CD4-positive, alpha-beta T cell treated with Interleukin-4 for 4 hours (primary cell): ENCODE data around the gene MAGOHB.
"Not testable (repeated sequence)": the region's sequence is repeated elsewhere in the genome, so short reads cannot be mapped to it uniquely, and the experiment has no call there.

Source experiments
- DNase-seq: peaks from one replicate; pipeline ENCODE4 v3.0.0-alpha.2; 2020

The MAGOHB gene

DNA sequence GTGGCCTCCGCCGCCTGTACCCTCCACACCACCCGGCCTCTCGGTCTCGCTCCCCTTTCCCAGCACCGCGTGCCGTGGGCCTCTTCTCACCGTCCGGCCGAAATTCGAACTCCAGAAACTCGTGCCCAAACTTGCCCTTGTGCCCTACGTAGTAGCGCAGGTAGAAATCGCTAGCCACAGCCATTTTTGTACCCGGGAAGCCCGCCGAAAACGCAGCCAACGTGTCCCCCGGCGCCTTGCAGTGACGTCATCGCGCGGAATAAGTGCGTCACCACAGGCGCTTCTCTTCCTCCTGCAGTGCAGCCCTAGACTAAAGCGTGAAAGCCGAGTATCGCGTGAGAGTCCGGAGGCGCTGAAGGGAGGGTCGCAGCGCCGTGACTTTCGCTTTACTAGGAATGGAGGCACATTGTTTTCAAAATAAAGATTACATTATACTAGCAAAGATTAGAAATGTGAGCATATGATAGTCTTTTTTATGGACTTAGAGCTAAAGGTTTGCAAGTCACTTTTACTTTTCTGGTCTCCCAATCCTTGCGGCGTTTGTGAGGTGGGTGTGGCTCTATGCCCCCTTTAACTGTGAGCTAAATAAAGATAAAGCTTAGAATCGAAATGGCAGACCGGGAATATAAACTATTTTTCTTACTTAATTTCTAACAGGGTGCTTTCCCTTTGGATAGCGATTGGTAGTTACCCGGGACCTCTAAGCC is at the start of gene MAGOHB:
TSS of gene MAGOHB (minus strand) at position 261 of the 707 bp plus-strand sequence. CDS start at position 184, 77 bp downstream.
- peak; percentile 97 for DNase-seq

DNA sequence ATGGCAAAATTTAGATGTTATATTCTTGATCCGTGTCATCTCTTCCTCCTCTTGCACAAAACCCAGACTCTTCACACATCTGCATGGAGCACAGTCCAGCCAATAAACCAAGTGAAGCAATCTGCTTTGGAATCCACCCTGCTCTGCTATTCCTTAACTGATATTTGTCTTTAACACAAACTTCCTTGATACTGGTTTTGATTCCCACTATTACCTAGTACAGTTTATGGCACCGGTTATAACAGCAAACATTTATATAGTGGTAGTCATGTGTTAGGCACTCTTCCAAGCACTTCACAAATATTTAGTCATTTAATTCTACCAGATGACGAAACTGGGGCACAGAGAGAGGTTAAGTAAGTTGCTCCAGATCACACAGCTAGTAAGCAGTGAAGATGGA is 47.9 kb upstream of the MAGOHB start:
- DNase-seq = no peak

DNA sequence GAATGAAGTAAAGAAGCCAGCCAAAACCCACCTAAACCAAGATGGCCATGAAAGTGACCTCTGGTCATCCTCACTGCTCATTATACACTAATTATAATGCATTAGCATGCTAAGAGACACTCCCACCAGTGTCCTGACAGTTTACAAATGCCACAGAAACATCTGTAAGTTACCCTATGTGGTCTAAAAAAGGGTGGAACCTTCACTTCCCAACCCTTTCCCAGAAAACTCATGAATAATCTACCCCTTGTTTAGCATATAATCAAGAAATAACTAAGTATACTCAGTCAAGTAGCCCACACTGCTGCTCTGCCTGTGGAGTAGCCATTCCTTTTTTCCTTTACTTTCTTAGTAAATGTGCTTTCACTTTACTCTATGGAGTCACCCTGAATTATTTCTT is 40.6 kb upstream of the MAGOHB start:
- no peak for DNase-seq

DNA sequence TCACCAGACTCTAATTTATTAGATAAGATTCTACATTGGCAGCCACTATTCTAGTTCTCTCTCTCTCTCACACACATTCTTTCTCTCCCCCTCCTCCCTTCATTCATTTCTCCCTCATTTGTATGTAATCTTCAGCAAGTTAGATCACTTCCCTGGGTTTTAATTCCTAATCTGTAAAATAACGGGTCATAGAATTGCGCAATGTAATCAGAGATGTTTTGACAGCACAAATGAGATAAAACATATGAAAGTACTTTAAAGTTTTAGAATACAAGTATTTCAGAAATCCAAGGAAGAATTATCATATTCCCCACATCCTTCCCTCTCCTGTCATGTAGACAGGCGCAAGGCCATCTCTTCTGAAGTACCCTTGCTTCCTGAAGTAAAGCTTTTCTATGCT is 38.8 kb upstream of the MAGOHB start:
- DNase-seq = no peak

DNA sequence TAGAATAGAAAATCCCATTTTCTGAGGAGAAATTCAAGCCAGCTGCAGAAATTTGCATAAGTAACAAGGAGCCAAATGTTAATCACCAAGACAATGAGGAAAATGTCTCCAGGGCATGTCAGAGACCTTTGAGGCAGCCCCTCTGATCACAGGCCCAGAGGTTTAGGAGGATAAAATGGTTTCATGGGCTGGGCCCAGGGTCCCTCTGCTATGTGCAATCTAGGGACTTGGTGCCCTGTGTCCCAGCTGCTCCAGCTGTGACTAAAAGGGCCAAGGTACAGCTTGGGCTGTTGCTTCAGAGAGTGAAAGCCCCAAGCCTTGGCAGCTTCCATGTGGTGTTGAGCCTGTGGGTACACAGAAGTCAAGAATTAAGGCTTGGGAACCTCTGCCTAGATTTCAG is 33.2 kb upstream of the MAGOHB start:
- not testable (repeated sequence) for DNase-seq

DNA sequence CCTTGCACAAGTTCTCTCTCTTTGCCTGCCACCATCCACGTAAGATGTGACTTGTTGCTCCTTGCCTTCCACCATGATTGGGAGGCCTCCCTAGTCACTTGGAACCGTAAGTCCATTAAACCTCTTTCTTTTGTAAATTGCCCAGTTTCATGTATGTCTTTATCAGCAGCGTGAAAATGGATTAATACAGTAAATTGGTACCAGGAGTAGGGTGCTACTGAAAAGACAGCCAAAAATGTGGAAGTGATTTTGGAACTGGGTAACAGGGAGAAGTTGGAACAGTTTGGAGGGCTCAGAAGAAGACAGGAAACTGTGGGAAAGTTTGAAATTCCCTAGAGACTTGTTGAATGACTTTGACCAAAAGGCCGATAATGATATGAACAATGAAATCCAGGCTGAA is 32.5 kb upstream of the MAGOHB start:
- DNase-seq = no peak

DNA sequence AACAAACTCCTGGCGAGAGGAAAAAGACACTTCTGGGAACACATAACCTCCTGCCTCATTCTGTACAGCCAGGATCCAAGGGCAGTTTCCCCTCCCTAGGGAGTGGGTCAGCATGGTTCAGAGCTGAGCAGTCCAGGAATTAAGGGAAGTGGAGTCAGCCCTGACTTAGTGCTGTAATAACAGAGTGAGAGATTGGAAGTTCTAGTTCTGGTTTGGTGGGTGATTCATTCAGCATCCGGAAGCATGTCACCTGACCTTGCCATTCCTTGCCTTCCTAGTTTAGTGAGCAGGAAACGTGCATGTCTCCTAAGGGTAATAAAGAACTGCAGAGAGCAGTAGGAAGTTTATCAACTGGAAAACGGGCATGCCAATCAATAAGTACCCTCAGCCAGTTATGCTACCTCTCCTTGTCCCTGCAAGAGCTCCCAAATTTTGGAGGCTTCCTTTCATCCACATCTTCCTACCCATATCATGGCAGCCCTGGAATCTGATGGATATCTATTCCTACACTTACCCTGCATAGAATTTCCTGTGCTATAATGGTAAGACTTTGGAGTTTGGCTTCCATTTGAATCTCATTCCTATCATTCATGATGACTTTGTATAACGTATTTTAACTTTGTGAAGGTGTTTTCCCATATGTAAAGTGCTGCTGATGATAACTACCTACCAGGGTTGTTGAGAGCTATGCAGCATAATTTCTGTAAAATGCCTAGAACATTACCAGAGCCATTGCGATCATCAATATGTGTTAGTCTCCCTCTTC is 28.5 kb upstream of the MAGOHB start:
- DNase-seq = no peak

DNA sequence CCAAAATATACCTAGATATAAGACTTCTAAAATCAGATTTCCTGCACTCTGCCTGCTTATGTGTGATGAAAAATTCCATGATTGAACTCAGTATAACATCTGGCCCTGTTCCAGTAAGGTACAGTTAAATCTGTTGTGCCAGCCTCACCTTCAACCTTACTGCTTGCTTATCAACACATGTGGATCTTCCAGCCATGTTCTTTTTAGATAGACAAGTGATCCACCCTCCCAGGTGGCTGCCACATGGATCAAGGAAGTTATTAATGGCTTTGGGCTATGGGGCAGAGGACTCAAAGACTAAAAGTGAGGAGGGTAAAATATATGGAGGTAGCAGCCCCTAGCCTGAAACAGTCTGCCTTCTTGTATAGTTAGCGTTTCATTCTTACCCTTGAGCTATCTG is 25.3 kb upstream of the MAGOHB start:
- no peak for DNase-seq

DNA sequence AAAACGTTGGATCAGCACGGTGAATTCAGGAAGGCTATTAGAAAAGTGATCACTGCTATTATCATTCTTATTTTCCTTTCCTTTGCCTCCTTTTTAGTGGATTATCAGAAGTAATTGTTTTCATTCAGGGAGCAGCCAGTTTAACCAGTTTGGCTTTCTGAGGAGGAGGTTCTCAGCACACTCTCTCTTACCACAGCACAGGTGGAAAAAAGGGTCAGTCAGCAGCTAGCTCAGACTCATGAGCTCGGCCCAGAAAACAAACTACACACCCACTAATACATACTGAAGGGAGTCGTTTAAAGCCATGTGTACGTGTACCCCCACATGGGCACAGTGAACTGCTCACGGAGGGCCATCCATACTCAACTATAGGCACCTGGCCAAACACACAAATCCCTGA is 23.2 kb upstream of the MAGOHB start:
- DNase-seq = no peak

DNA sequence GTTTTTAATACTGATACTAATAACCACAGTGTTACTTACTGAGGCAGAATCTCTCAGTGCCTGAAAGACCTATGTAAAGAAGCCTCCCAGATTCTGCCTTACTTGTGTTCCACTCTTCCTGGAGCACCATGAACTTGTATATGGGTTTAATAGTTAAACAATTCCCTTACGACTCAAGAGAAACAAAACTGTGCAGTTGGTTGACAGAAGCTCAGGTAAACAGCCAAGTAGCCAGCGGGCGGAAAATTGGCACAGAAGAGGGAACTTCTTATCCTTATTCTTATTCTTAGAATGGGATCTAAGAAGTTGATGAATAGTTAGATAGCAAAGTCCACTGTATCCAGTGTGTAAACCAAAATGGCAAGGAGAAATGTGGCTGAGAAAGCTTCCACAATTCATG is 22.7 kb upstream of the MAGOHB start:
- DNase-seq = no peak

DNA sequence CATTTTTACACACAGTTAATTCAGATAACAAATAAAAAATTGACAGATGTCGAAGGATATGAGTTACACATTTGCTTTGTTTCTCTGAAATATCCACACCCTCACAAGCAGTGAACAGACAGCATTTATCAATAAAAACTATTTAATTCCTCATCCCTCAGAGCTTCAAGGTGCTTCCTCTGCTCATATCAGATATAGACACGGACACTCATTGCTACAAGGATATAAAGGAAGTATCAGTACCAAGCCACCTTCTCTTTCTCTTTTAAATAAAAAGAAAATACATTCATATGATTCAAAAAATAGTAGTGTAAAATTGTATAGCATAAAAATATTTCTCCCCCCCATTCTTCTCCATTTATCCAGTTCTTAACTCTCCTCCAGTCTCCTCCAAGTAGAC is 21.9 kb upstream of the MAGOHB start:
- DNase-seq = no peak

DNA sequence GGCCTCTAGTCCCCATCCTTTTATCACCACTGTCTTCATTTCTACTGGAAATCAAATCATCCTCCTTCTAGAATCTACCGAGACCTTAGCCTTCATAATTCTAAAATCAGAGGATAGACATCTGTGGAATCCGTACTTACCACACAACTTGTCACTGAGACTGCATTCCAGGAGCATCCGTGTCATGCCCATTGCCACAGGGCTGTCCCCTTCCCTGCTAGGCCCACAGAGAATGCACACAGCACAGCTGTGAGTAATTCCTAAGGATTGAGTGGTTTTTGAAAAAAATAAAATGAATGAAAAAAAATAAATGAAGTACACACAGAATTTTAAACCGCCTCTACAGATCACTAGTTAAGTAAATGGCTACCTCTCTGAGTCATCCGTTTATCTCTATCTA is 21.0 kb upstream of the MAGOHB start:
- no peak for DNase-seq

DNA sequence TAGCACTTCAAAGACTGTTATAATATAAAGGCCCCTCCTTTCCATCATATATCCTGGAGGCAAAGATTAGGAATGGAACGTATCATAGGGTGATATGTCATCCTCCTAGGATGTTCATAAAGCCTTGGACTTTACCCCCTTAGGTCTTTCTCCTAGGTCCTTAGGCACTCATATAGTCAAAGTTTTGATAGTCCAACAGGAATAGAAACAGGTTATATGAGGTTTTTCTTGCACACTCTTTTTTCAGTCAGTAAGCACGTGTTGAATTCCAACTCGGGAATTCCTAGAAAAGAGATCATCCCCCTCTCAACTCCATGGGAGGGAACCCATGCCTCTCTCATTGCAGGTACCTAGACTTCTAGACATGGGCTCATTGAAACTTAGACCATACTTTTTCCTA is 20.1 kb upstream of the MAGOHB start:
- DNase-seq = no peak

DNA sequence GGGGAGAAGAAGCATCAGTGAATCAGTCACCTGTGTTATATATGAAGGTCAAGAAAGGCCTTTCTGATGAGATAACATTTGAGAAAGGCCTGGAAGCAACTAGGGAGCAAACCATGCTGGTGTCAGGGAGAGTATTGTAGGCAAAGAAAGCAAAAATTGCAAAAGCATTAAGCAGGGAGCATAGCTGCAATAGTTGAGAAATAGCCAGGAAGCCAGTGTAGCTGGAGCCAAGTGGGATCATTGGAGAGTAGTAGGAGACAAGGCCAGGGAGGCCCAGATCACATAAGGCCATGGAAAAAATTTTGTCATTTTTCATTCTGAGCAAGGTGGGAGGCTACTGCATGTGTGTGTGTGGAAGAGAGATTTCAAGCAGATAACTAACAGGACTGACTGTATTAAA is 18.8 kb upstream of the MAGOHB start:
- no peak for DNase-seq

DNA sequence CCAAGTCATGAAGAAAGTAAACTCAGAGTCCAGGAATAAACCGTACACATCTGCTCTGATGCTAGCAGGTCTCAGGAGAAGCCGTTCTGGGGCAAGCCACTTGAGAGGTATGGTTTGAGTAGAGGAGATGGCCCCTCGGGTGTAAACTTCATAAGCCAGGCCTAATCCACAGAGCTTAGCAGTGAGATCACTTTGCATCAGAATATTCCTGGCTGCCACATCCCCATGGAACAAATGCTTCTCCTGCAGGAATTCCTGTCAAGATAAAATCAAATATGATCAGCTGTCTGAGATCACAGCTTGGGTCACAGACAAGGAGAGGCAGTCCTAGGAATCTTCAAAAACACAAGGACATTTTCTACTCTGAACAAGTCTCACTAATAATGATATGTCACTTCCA is 11.2 kb upstream of the MAGOHB start:
- DNase-seq = no peak

DNA sequence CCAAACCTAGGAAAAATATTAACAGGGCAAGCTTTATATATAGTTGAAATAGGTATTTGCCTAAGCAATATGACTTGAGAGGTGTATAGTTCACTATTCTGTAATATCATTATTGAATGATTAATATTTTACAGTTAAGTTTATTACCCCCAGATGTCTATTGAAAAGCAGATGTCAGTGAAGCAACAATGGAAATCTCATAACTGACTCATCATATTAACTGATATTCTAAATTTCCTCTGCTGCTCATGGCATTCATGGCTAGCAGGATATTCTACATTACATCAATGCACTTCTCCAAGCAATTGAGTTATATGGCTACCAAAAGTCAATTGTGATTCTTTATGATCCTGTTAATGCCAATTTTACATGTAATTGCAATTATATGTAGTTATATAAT is 9.7 kb upstream of the MAGOHB start:
- no peak for DNase-seq

DNA sequence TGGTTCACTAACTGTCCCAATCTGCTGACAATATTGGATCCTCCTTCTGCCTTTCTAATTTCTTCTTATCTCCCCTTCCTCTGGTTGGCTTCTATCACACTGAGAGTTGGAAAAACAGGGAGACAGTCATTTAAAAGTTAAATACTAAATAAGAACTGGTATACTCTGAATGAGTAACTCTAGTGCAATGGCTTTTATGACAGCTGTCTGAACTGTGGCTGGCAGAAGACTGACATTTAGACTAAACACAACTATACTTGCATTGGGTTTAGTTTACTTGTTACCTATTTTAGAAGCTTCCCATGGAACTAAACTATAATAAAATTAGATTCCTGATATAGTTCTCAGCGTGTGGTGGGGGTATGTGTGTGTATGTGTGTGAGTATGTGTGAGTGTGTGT is 7.9 kb upstream of the MAGOHB start:
- no peak for DNase-seq

DNA sequence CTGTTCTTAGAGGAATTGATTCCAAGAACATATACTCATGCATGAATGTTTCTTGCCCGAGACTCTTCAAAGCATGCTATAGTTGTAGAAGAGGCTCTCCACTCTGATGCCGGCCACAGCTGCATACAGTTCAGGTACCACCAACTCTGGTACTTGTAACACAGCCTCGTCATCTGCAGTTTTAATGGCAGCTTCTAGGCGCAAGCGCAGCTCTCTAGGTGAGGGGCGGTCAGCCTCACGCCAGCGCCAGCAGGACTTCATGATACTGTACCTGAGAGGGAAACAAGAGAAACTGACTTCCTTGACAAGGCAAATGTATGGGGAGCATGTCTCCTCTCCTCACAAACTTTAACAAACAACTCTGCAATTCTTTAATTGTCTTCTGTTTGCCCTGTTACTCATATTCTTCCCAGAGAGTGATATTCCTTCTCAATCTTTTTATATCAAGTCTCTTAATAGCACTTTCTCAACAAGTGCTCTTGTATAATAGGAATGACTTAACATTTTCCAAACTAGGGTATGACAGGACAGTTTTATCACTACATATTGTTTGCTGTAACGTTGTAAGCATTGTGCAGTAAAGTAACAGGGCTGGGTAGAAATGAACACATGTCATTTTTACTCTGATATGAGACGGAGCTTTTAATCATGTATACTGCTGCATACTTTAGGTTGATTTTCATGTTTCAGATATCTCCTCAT is 6.8 kb upstream of the MAGOHB start:
- DNase-seq = no peak

DNA sequence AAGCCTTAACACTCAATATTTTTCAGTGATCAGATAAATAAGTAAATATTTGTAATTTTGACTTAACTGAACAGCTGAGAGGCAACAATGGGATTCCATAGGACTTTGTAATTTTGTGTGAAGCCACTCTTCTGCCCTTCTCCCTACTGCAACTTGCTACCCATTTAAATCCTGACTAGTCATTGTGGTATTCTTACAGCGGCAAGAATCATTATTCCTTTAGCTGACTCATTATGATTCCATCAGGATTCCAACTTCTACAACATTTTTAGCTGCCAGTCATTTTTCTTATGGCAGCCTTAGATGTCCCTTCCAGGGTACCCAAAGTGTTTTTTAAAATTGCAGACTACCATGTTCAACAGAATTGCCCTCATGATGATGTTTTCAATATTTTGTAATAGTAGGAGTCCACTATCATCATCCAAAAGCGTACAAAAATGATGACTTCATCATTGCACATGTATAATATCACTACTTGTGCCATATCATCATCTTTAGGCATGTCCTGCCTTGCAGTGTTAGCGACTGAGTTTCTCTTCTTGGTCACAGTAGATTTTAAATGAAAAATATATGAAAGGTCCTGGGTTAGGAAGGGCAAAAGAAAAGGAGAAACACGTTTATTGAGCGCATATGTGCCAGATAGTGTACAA is 5.1 kb upstream of the MAGOHB start:
- no peak for DNase-seq

DNA sequence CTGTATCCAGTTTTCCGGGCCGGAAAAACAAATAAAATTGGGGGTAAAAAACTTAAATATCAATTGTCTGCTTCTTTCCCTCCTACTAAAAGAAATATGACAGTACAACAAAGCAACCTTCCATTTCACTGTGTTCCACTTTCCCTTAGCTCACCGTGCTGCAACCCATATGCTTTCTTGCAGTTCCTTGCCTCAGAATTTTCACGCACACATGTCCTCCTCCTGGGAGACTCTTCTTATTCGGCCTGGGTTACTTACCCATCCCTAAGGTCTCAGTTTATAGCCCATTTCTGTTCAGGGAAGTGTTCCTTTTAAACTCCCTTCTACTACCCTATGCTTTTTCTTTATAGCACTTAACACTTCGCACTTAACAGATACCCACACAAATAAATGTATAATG is 4.5 kb upstream of the MAGOHB start:
- DNase-seq = no peak

DNA sequence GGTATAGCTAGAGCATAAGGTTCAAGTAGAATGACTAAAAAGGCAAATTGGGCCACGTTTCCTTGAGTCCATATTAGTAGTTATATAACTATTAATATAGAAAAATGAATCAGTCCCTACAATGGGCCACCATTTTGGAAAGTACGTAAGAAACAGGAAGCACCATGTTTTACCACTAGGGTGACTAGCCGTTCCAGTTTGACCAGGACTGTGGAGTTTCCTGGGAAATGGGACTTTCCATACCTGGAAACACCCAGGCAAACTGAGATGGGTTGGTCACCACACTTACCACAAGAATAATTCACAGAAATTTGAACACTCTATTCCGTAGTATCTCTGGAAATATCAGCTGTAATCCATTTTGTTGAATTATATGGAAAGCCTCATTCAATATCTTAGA is 2.1 kb upstream of the MAGOHB start:
- no peak for DNase-seq

DNA sequence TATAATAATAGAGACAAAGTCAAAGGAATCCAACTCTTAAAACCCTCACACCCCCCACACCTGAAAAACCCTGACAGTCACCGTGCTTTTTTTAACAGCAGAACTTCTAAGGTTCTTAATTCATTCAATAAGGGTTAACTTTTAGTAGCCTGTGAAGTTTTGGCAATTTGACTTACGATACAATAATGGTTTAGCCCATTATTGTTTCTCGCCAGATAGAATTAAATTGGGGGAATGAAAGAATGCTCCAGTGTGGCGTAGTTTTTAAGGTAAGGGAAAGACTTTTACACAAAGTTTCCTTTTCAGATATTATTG is 604 bp upstream of the MAGOHB start:
- DNase-seq = no peak

DNA sequence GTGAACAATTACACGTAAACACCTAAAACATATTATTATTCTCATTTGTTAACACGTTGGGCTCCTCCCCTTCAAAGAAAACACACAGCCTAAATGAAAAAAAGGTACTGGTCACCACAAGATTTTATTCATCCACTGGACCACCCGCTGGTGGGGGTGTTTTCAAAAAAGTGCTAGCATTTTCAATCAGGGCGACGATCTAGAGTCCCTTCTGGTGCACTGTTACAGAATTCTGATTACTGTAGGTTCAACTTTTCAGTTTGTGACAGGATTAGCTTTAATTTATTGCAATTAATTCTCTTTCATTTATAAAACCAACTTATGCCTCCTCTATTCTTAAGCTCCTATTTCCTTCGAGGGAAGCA is 443 bp downstream of the MAGOHB start:
- DNase-seq = no peak

DNA sequence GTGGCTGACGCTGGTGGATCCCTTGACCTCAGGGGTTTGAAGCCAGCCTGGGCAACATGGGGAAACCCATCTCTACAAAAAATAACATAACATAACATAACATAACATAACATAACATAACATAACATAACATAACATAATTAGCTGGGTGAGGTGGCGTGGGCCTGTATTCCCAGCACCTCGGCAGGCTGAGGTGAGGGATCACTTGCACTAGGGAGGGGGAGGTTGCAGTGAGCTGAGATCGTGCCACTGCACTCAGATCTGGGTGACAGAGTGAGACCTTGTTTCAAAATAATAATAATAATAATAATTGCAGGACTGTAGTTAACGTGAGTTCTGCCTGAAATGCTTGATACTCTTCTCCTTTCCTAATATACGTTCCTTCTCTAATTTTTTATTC is 1.3 kb downstream of the MAGOHB start:
- no peak for DNase-seq
